ENCODE measurements around the gene RPUSD1. TPM values are rescaled to one million over a fixed set of nuclear protein-coding genes. Genes with fewer than 3 reads are reported as not detected.

The RPUSD1 gene
- total RNA-seq, 1 experiment from 2014 or later = 48.6 TPM

GRCh38 chr16:751152-752006 is 36.8 kb downstream of the RPUSD1 start:
- peak overlapping the region in 1 of 2 experiments; percentile 69; a peak in 3 of 5 replicates for H3K4me3 Mint-ChIP-seq
- Histone ChIP-seq H3K14ac (ENCODE audit: insufficient read depth, low read length) (no peak overlapping the region), H3T11ph (ENCODE audit: low read length) (no peak overlapping the region), H4K5ac (ENCODE audit: insufficient read length, low read depth, low read length) (no peak overlapping the region), H3K79me2 (ENCODE audit: insufficient read depth, low read length) (no peaks in the 10 kb centered on the region), H4K20me1 (ENCODE audit: control insufficient read depth, insufficient read depth, insufficient read length) (no peaks in the 10 kb centered on the region), H3K4me1 (ENCODE audit: insufficient read depth, low read length) (no peaks in the 10 kb centered on the region), H2BK5ac (ENCODE audit: insufficient read length, low read length) (no peak overlapping the region), H3K23me2 (ENCODE audit: insufficient read length, low read depth, low read length, poor library complexity, severe bottlenecking) (no peaks in the 10 kb centered on the region), H3K9ac (ENCODE audit: extremely low read depth, insufficient read length, low read length) (no peak overlapping the region), H2BK120ac (ENCODE audit: low read depth, low read length, poor library complexity, severe bottlenecking) (no peak overlapping the region), H3K18ac (ENCODE audit: insufficient read length, low read depth, low read length) (no peak overlapping the region), H2BK15ac (ENCODE audit: low read depth, low read length) (no peak overlapping the region), H3K27ac (ENCODE audit: insufficient read length, low read depth, low read length) (no peak overlapping the region), H2AFZ (ENCODE audit: low read length) (no peak overlapping the region), H2BK12ac (ENCODE audit: insufficient read length, low read depth, low read length) (no peak overlapping the region), H3K27me3 (ENCODE audit: insufficient read depth, low read length) (no peaks in the 10 kb centered on the region), H3K4me2 (ENCODE audit: insufficient read depth, insufficient read length, low read length) (no peak overlapping the region), H2BK20ac (ENCODE audit: low read depth, low read length, poor library complexity, severe bottlenecking) (no peak overlapping the region), H3K4ac (ENCODE audit: low read depth, low read length) (no peak overlapping the region), H3K79me1 (ENCODE audit: insufficient read depth, low read depth, low read length, poor library complexity, severe bottlenecking) (no peaks in the 10 kb centered on the region), H3K23ac (ENCODE audit: insufficient read length, low read depth, low read length) (no peak overlapping the region), H3K9me3 (ENCODE audit: control insufficient read depth, low read depth, low read length) (no peaks in the 10 kb centered on the region), H4K91ac (ENCODE audit: insufficient read length, low read depth, low read length) (no peak overlapping the region), H2AK5ac (ENCODE audit: insufficient read length, low read length) (no peak overlapping the region), H4K8ac (replicated peaks; ENCODE audit: insufficient read length, low read depth, low read length) (no peak overlapping the region), H3K56ac (ENCODE audit: insufficient read length, low read depth, low read length) (no peak overlapping the region)
- peak overlapping the region in 2 of 3 experiments; percentile 45 to 48; a peak in 3 of 7 replicates for H3K27ac Mint-ChIP-seq
- H3K4me1 Mint-ChIP-seq = peaks cover 20 to 29% of the 10 kb centered on the region in 2 experiments
- H3K36me3 Mint-ChIP-seq (ENCODE audit: insufficient read depth in 1 of 3, low read depth in 3 of 3) = no peaks in the 10 kb centered on the region
- no peak for DNase-seq
- peaks cover 23% of the 10 kb centered on the region for H3K27me3 Mint-ChIP-seq (ENCODE audit: low read depth)
- H3K9me3 Mint-ChIP-seq = no peaks in the 10 kb centered on the region; a peak in 1 of 5 replicates
- TF ChIP-seq CTCF (conservative IDR thresholded peaks at IDR 0.05) = no peak
- no CpG with 5 or more reads among the region's 39 CpGs for WGBS (ENCODE audit: extremely low coverage, insufficient read length, low lambda C conversion rate)

All from H9 (cell line).